NCI-H146 (cell line): ENCODE data around the gene XCL2.
A peak's percentile ranks its signal among the peaks of the same experiment; 100 is the strongest.
"Not testable (repeated sequence)": the region's sequence is repeated elsewhere in the genome, so short reads cannot be mapped to it uniquely, and the experiment has no call there.

Source experiments
- DNase-seq: peaks from one replicate; lab custom pipeline; 2025; lab: John Stamatoyannopoulos, UW

The XCL2 gene

GRCh38 chr1:168543840-168544498, at the start of gene XCL2:
Gene XCL2, minus strand, starts transcription at chr1:168543997. Its CDS starts 33 bp downstream, at chr1:168543964.
- not testable (repeated sequence) for DNase-seq

- no peak for DNase-seq
Observed at GRCh38 chr1:168591641-168592250, 47.9 kb upstream of the XCL2 start.

- no peak for DNase-seq
Observed at GRCh38 chr1:168591066-168591465, 47.3 kb upstream of the XCL2 start.

GRCh38 chr1:168589167-168589566, 45.4 kb upstream of the XCL2 start:
- no peak for DNase-seq

- DNase-seq, result no peak
Observed at GRCh38 chr1:168585937-168586336, 42.1 kb upstream of the XCL2 start.

- DNase-seq, result no peak
Observed at GRCh38 chr1:168585191-168585590, 41.4 kb upstream of the XCL2 start.

GRCh38 chr1:168583571-168583970, 39.8 kb upstream of the XCL2 start:
- no peak for DNase-seq

GRCh38 chr1:168582688-168583336, 39.0 kb upstream of the XCL2 start:
- no peak for DNase-seq

GRCh38 chr1:168581817-168582572, 38.2 kb upstream of the XCL2 start:
- no peak for DNase-seq

GRCh38 chr1:168580991-168581390, 37.2 kb upstream of the XCL2 start:
- not testable (repeated sequence) for DNase-seq

GRCh38 chr1:168580290-168580689, 36.5 kb upstream of the XCL2 start:
- DNase-seq, result not testable (repeated sequence)

GRCh38 chr1:168578531-168579185, 34.9 kb upstream of the XCL2 start:
- not testable (repeated sequence) for DNase-seq

- DNase-seq, result not testable (repeated sequence)
Observed at GRCh38 chr1:168576245-168576688, 32.5 kb upstream of the XCL2 start, which contains the start of gene XCL1. Gene XCL1, plus strand, starts transcription at chr1:168576605. Its CDS starts 33 bp downstream, at chr1:168576638.

- peak; percentile 25 for DNase-seq
Observed at GRCh38 chr1:168574234-168574633, 30.4 kb upstream of the XCL2 start.

GRCh38 chr1:168572633-168573032, 28.8 kb upstream of the XCL2 start:
- no peak for DNase-seq

GRCh38 chr1:168570652-168571051, 26.9 kb upstream of the XCL2 start:
- no peak for DNase-seq

- DNase-seq, result no peak
Observed at GRCh38 chr1:168568346-168568745, 24.5 kb upstream of the XCL2 start.

- DNase-seq, result no peak
Observed at GRCh38 chr1:168567568-168567967, 23.8 kb upstream of the XCL2 start.

- no peak for DNase-seq
Observed at GRCh38 chr1:168567007-168567406, 23.2 kb upstream of the XCL2 start.

GRCh38 chr1:168565825-168566224, 22.0 kb upstream of the XCL2 start:
- DNase-seq, result no peak

GRCh38 chr1:168561989-168562388, 18.2 kb upstream of the XCL2 start:
- DNase-seq, result no peak

GRCh38 chr1:168560370-168560769, 16.6 kb upstream of the XCL2 start:
- no peak for DNase-seq
